Esophagus muscularis mucosa (tissue), 4 donors: ENCODE data around the gene ADRA1B.
A peak's percentile ranks its signal among the peaks of the same experiment; 100 is the strongest.

Experiments
- EP300 ChIP-seq: sonication (generic); formaldehyde crosslinking; IDR thresholded peaks from one replicate; pipeline ENCODE4 v1.6.1; 2017; ENCODE audit warnings: antibody characterized with exemption
- POLR2A ChIP-seq: fragments of 450-650 bp; IDR thresholded peaks from one replicate; pipeline ENCODE4 v1.6.1; 2017; ENCODE audit warnings: antibody characterized with exemption, moderate library complexity, mild to moderate bottlenecking, low read depth
- POLR2AphosphoS5 ChIP-seq, 2 donors: sonication (generic); formaldehyde crosslinking; IDR thresholded peaks; one replicate each; pipeline ENCODE4 v1.6.1; 2017; ENCODE audit warnings: antibody characterized with exemption in 2 of 2
- TF ChIP-seq, protein P1 (sequence below), 3 experiments: fragments of 200-600 bp in 2 of 3; fragments of 450-650 bp in 1 of 3; sonication (generic) in 2 of 3; IDR thresholded peaks; one replicate each; pipeline ENCODE4 v1.5.1; 2017 to 2019; ENCODE audit warnings: antibody characterized with exemption in 3 of 3, mild to moderate bottlenecking in 2 of 3, moderate library complexity in 1 of 3

DNA sequence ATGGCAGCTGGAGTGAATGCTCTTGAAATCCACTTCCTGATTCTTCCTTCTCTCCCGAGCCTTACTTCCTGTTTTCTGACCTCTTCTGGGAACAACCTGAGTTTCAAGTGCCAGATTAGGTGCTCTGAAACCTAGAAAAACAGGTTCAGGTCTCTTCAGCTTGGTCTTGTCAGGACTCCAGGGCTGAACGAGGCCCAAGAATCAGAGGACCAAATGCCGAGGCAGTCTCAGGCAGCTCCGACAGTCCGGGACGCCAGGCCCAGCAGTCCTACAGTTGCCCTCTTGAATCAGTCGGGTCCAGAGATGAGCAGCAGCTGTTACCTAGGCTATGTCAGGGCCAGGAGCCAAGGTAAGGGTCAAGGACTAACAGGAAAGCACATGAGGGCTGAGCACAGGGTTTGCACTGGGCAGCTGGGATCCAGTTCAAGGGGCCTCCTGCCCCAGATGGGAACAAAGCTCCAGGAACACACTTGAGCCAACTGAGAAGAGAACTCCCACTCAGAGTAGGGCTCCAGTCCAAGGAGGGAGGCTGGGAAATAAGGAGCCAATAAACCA lies 38.3 kb upstream of the ADRA1B start:
- TF ChIP-seq, protein P1, sequence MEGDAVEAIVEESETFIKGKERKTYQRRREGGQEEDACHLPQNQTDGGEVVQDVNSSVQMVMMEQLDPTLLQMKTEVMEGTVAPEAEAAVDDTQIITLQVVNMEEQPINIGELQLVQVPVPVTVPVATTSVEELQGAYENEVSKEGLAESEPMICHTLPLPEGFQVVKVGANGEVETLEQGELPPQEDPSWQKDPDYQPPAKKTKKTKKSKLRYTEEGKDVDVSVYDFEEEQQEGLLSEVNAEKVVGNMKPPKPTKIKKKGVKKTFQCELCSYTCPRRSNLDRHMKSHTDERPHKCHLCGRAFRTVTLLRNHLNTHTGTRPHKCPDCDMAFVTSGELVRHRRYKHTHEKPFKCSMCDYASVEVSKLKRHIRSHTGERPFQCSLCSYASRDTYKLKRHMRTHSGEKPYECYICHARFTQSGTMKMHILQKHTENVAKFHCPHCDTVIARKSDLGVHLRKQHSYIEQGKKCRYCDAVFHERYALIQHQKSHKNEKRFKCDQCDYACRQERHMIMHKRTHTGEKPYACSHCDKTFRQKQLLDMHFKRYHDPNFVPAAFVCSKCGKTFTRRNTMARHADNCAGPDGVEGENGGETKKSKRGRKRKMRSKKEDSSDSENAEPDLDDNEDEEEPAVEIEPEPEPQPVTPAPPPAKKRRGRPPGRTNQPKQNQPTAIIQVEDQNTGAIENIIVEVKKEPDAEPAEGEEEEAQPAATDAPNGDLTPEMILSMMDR (IDR thresholded peaks at IDR 0.05): no peak
- TF ChIP-seq POLR2AphosphoS5 (IDR thresholded peaks at IDR 0.05) (peak in 1 of 2 donors; percentile 16), EP300 (no peak), POLR2A (no peak)
